Measurements from ENCODE around the gene COL4A4. TPM values are rescaled to one million over a fixed set of nuclear protein-coding genes. Genes with fewer than 3 reads are reported as not detected.
A peak's percentile ranks its signal among the peaks of the same experiment; 100 is the strongest.

The COL4A4 gene
- total RNA-seq, 1 donor from 2014 or later: 24.3 TPM

DNA sequence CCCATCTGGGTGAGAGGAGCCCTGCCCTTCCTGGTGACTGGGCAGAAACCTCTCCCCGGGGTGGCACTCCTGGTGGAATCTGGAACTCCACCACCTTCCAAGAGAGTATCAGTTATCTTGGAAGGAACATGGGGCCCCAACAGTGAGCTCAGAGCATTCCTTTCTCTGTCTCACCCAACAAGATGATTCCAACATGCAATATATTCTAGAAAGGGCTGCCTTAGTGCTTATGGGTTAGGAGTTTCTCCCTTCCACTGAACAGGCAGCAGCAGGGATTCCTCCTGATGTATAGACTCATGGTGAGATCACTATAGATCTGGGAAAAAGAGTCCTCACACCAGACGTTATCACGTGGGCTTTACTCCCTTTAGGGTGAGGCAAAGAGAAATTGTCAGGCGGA lies 147.1 kb downstream of the COL4A4 start:
- no peaks in the 10 kb centered on the region for H3K9me3 ChIP-seq
- intact Hi-C loops (cut with DNase I): no loop called here
- peak in 1 of 2 donors; percentile 7 for ATAC-seq
- H3K4me3 ChIP-seq: no peak overlapping the region
- no peaks in the 10 kb centered on the region for H3K27me3 ChIP-seq (ENCODE audit: low read depth)
- no peaks in the 10 kb centered on the region for H3K36me3 ChIP-seq
- TF ChIP-seq, protein P1, sequence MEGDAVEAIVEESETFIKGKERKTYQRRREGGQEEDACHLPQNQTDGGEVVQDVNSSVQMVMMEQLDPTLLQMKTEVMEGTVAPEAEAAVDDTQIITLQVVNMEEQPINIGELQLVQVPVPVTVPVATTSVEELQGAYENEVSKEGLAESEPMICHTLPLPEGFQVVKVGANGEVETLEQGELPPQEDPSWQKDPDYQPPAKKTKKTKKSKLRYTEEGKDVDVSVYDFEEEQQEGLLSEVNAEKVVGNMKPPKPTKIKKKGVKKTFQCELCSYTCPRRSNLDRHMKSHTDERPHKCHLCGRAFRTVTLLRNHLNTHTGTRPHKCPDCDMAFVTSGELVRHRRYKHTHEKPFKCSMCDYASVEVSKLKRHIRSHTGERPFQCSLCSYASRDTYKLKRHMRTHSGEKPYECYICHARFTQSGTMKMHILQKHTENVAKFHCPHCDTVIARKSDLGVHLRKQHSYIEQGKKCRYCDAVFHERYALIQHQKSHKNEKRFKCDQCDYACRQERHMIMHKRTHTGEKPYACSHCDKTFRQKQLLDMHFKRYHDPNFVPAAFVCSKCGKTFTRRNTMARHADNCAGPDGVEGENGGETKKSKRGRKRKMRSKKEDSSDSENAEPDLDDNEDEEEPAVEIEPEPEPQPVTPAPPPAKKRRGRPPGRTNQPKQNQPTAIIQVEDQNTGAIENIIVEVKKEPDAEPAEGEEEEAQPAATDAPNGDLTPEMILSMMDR (IDR thresholded peaks at IDR 0.05): no peak
- H3K27ac ChIP-seq: no peak overlapping the region
- no peaks in the 10 kb centered on the region for H3K4me1 ChIP-seq
- DNase-seq: no peak

DNA sequence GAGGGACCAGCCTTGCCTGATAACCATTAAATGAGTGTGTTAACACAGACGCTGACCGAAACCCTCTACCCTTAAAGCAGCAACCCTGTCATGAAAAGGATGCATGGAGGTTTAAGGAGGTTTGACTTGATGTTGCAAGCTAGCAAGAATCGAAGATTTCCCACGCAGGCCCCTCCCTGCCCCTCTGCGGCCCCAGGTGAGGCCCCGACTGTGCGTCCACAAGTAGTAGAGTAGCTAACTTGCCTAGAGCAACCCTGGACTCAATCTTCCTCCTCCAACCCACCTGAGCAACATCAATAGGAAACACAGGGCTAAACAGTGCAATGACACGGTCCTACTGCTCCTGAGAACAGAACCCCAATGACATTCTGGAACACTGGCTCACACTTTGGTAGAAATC lies 150.1 kb downstream of the COL4A4 start:
- Histone ChIP-seq H3K27me3 (ENCODE audit: low read depth) (no peaks in the 10 kb centered on the region), H3K36me3 (no peaks in the 10 kb centered on the region), H3K27ac (no peak overlapping the region), H3K4me1 (no peaks in the 10 kb centered on the region), H3K9me3 (no peaks in the 10 kb centered on the region), H3K4me3 (no peak overlapping the region)
- TF ChIP-seq, protein P1 (IDR thresholded peaks at IDR 0.05): no peak
- intact Hi-C loops (cut with DNase I): no loop called here
- ATAC-seq (no peak), DNase-seq (no peak)

DNA sequence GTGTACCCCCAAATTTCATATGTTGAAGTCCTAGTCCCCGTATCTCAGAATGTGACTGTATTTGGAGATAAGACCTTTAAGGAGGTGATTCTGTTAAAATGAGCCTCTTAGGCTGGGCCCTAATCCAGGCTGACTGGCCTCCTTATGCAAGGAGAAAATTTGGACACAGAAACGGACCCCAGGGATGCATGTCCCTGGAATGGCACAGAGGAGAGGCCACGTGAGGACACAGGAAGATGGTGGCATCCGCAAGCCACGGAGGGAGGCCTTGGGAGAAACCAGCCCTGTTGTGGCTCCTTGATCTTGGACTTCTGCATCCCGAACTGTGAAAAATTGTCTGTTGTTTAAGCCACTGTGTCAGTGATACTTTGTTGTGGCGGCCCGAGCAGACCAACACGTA lies 150.7 kb downstream of the COL4A4 start:
- Histone ChIP-seq H3K4me3 (no peak overlapping the region), H3K27me3 (ENCODE audit: low read depth) (no peaks in the 10 kb centered on the region), H3K4me1 (no peaks in the 10 kb centered on the region), H3K36me3 (no peaks in the 10 kb centered on the region), H3K27ac (no peak overlapping the region), H3K9me3 (no peaks in the 10 kb centered on the region)
- intact Hi-C loops (cut with DNase I): no loop called here
- TF ChIP-seq, protein P1 (IDR thresholded peaks at IDR 0.05): no peak
- no peak for ATAC-seq
- DNase-seq: no peak

DNA sequence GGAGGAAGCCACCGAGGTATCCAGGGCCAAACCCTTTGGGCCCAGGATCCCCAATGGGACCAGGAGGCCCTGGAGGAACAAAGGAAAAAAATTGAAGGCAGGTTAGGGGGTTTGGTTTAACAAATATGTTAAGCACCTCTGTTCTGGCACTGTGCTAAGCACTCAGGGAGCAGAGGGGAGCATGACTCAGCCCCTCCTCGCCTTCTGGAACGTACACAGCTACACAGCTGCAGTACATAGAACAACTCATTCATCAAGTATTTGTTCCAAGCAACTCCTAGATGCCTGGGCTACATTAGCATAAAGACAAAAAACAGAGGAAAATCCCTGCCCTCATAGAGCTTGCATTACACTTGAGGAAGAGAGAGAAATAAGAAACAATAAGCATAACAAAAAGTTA lies 153.6 kb downstream of the COL4A4 start:
- H3K27me3 ChIP-seq (ENCODE audit: low read depth): no peaks in the 10 kb centered on the region
- no peaks in the 10 kb centered on the region for H3K36me3 ChIP-seq
- intact Hi-C loops (cut with DNase I): no loop called here
- H3K9me3 ChIP-seq: no peaks in the 10 kb centered on the region
- no peaks in the 10 kb centered on the region for H3K4me1 ChIP-seq
- H3K4me3 ChIP-seq: no peak overlapping the region
- ATAC-seq (peak; percentile 54 to 55), DNase-seq (no peak)
- H3K27ac ChIP-seq: no peak overlapping the region
- TF ChIP-seq, protein P1 (IDR thresholded peaks at IDR 0.05): no peak

DNA sequence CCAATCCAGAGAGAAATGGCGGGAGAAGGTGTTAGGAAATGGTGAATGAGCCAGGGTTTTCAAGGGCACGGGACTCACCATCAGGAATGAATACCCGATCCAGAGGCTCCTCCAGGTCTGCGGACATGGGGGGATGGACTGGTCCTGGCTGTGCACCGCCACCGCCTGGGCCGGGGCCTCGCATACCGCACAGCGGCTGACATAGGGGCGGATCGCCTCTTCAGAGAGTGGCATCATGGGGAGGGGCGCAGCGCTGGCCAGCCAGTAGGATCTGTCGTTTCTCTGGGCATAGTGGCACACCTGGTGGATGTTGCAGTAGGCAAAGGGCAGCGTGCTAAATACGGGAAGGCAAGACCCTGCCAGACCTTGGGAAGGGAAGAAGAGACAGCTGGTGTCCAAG lies 156.1 kb downstream of the COL4A4 start:
- no peaks in the 10 kb centered on the region for H3K36me3 ChIP-seq
- peak in 1 of 2 donors; percentile 25 for ATAC-seq
- H3K4me3 ChIP-seq: no peak overlapping the region
- intact Hi-C loops (cut with DNase I): no loop called here
- H3K27ac ChIP-seq: no peak overlapping the region
- H3K9me3 ChIP-seq: no peaks in the 10 kb centered on the region
- TF ChIP-seq, protein P1 (IDR thresholded peaks at IDR 0.05): no peak
- H3K27me3 ChIP-seq (ENCODE audit: low read depth): no peaks in the 10 kb centered on the region
- no peaks in the 10 kb centered on the region for H3K4me1 ChIP-seq
- no peak for DNase-seq

DNA sequence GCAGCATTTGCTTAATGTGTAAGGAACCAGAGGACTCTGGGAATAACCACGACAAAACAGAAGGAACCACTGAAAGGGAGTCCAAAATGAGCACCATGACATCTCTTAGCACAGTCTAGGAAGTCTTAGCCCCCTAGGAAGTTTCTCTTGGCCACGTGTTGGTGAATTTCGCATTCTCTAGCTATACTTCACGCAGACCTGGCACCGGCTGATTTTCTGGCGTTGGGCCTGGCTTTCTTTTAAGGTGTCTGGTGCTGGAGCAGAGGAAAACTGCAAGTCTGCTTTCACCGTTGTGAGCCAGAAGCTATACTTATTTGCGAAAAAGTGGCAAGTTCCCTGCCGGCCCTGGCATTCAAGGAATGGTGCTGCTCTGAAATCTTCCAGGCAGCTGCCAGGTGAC lies 156.9 kb downstream of the COL4A4 start:
- TF ChIP-seq, protein P1 (IDR thresholded peaks at IDR 0.05): no peak
- no peaks in the 10 kb centered on the region for H3K9me3 ChIP-seq
- H3K4me3 ChIP-seq: no peak overlapping the region
- no peaks in the 10 kb centered on the region for H3K4me1 ChIP-seq
- intact Hi-C loops (cut with DNase I): no loop called here
- H3K36me3 ChIP-seq: no peaks in the 10 kb centered on the region
- ATAC-seq (no peak), DNase-seq (no peak)
- no peaks in the 10 kb centered on the region for H3K27me3 ChIP-seq (ENCODE audit: low read depth)
- no peak overlapping the region for H3K27ac ChIP-seq

Measured in lower lobe of right lung (tissue), 2 donors.